GM12878 (cell line): Measurements from ENCODE around the gene FAHD1. TPM values are rescaled to one million over a fixed set of nuclear protein-coding genes. Genes with fewer than 3 reads are reported as not detected.
"Not testable (repeated sequence)": the region's sequence is repeated elsewhere in the genome, so short reads cannot be mapped to it uniquely, and the experiment has no call there.

Experiments
- ATAC-seq: fragments of 200-7000 bp; cut with Tn5 transposase; 3 replicates; pipeline ENCODE4 v1.9.1; 2020; ENCODE audit warnings: mild to moderate bottlenecking, moderate library complexity
- BruUV-seq: library from RNA; stranded (reverse); fragments of 400-500 nt; replicated peaks from 2 replicates; lab custom pipeline; 2021; lab: Mats Ljungman, UMichigan
- CTCF ChIA-PET: fragments of 300-600 bp; sonication (Branson Sonifier 250); formaldehyde crosslinking; extraction: SDS; loops from one replicate; lab custom pipeline; 2021; ENCODE audit warnings: inconsistent platforms; lab: Yijun Ruan, JAX
- POLR2A ChIA-PET: fragments of 350-600 bp; formaldehyde crosslinking; extraction: SDS; loops from one replicate; lab custom pipeline; 2021; ENCODE audit warnings: inconsistent platforms; lab: Charles Lee
- RAD21 ChIA-PET: fragments of 300-600 bp; sonication (Branson Sonifier 250); formaldehyde crosslinking; loops from one replicate; lab custom pipeline; 2023; ENCODE audit warnings: antibody characterized with exemption; ENCODE audit not compliant: unreplicated experiment; lab: Charles Lee
- SMC1A ChIA-PET: fragments of 300-600 bp; sonication (Branson Sonifier 250); formaldehyde crosslinking; loops from one replicate; lab custom pipeline; 2023; ENCODE audit not compliant: unreplicated experiment, uncharacterized antibody; lab: Charles Lee
- DNase-seq: peaks from one replicate; pipeline ENCODE4 v3.0.0-alpha.2; 2011; ENCODE audit warnings: low read depth, low spot score
- FAIRE-seq: peaks from 3 replicates; lab custom pipeline; 2011; peaks lifted over from hg19 to GRCh38; lab: Jason Lieb, UNC
- H2AFZ ChIP-seq: 2 replicates; pipeline ENCODE4 v1.6.0; 2011; ENCODE audit warnings: low read depth, low read length, control low read depth; ENCODE audit not compliant: control insufficient read depth
- H3K27ac ChIP-seq: 2 replicates; pipeline ENCODE4 v1.5.1; 2011; ENCODE audit warnings: control low read depth; ENCODE audit not compliant: control insufficient read depth, insufficient read depth
- H3K27me3 ChIP-seq, 2 experiments: replicated peaks in 1 of 2; 2 replicates each; pipeline versions ENCODE4 v1.6.0 to v1.6.1; 2011; ENCODE audit warnings: low read length in 1 of 2; ENCODE audit not compliant: control insufficient read depth in 2 of 2, insufficient read depth in 2 of 2
- H3K36me3 ChIP-seq, 2 experiments: 2 replicates each; pipeline ENCODE4 v1.5.1; 2011; ENCODE audit warnings: low read length in 1 of 2; ENCODE audit not compliant: control insufficient read depth in 2 of 2, insufficient read depth in 2 of 2
- H3K4me1 ChIP-seq: 2 replicates; pipeline ENCODE4 v1.6.1; 2011; ENCODE audit warnings: mild to moderate bottlenecking, low read length, moderate library complexity, mixed read lengths; ENCODE audit not compliant: control insufficient read depth, insufficient read depth
- H3K4me2 ChIP-seq: 2 replicates; pipeline ENCODE4 v1.6.0; 2011; ENCODE audit warnings: control low read depth; ENCODE audit not compliant: control insufficient read depth, insufficient read depth
- H3K4me3 ChIP-seq: fragments of 200-600 bp; sonication (generic); 2 replicates; pipeline ENCODE4 v1.5.1; 2016
- H3K79me2 ChIP-seq: 2 replicates; pipeline ENCODE4 v1.6.0; 2011; ENCODE audit warnings: low read length; ENCODE audit not compliant: control insufficient read depth, insufficient read depth
- H3K9ac ChIP-seq: 2 replicates; pipeline ENCODE4 v1.8.0; 2011; ENCODE audit warnings: low read length, control low read depth, mixed read lengths; ENCODE audit not compliant: control insufficient read depth, insufficient read depth
- H3K9me3 ChIP-seq: replicated peaks from 3 replicates; pipeline ENCODE4 v1.5.1; 2011; ENCODE audit warnings: mild to moderate bottlenecking, low read length; ENCODE audit not compliant: control insufficient read depth, insufficient read depth
- H4K20me1 ChIP-seq: 2 replicates; pipeline ENCODE4 v1.6.0; 2011; ENCODE audit not compliant: control insufficient read depth, insufficient read depth
- EGR1 ChIP-seq, 2 experiments: IDR thresholded peaks; 1 replicate in 1 of 2; 2 replicates in 1 of 2; pipeline ENCODE4 v1.6.1; 2011 to 2012; ENCODE audit warnings: low read depth in 2 of 2, low read length in 2 of 2, borderline replicate concordance in 1 of 2, mild to moderate bottlenecking in 1 of 2, moderate library complexity in 1 of 2
- IRF5 ChIP-seq: fragments of 450-650 bp; IDR thresholded peaks from 2 replicates; pipeline ENCODE4 v1.6.1; 2017; ENCODE audit warnings: borderline replicate concordance
- MYB ChIP-seq: fragments of 150-350 bp; IDR thresholded peaks from 2 replicates; pipeline ENCODE4 v1.6.1; 2014; ENCODE audit warnings: mild to moderate bottlenecking, low read depth, low read length, borderline replicate concordance
- NKRF ChIP-seq: fragments of 450-650 bp; conservative IDR thresholded peaks from 2 replicates; pipeline ENCODE4 v1.6.1; 2017; ENCODE audit warnings: mild to moderate bottlenecking, moderate library complexity
- PAX5 ChIP-seq: IDR thresholded peaks from 2 replicates; pipeline ENCODE4 v1.6.1; 2011; ENCODE audit warnings: low read depth, low read length, borderline replicate concordance
- RUNX3 ChIP-seq: IDR thresholded peaks from 2 replicates; pipeline ENCODE4 v1.6.1; 2012; ENCODE audit warnings: low read length, inconsistent platforms
- SREBF2 ChIP-seq: IDR thresholded peaks from 2 replicates; pipeline ENCODE4 v1.6.1; 2012; ENCODE audit warnings: mild to moderate bottlenecking, low read length
- ZNF622 ChIP-seq: fragments of 450-650 bp; IDR thresholded peaks from 2 replicates; pipeline ENCODE4 v1.6.1; 2017; ENCODE audit warnings: mild to moderate bottlenecking, inconsistent platforms
- whole genome bisulfite sequencing: methylation state at CpG from one replicate; pipeline ENCODE4 v1.1.6; 2016; ENCODE audit warnings: low lambda C conversion rate; ENCODE audit not compliant: insufficient replicate concordance, insufficient coverage; ENCODE audit errors: missing lambda C conversion rate; 5-methylcytosine and 5-hydroxymethylcytosine counted together
- in situ Hi-C: fragments of 300-500 bp; cut with MboI; formaldehyde crosslinking; loops from 9 replicates; pipeline ENCODE4 v1.14.3; 2018; ENCODE audit warnings: mixed read lengths
- intact Hi-C: fragments of 100-400 bp; cut with micrococcal nuclease; formaldehyde crosslinking; loops from one replicate; pipeline ENCODE4 v1.14.2; 2022; ENCODE audit not compliant: unreplicated experiment
- polyA plus RNA-seq, 11 experiments: library from polyadenylated mRNA; depleted of rRNA in 4 of 11; unstranded in 6 of 11; stranded (reverse) in 5 of 11; fragments of >200 nt; fragmentation: Nextera tagmentation in 4 of 11; fragmentation: Illumina TruSeq in 1 of 11; extraction: Ambion mirVana in 4 of 11; extraction: Trizol in 1 of 11; gene quantifications; 1 replicate in 1 of 11; 2 replicates in 10 of 11; pipeline versions ENCODE4 v1.2.1 to v1.2.3, GENCODE V29; 2011 to 2016; ENCODE audit warnings: inconsistent platforms in 2 of 11, missing spikeins in 2 of 11, low read depth in 1 of 11
- total RNA-seq, 4 experiments: library from RNA; depleted of rRNA in 3 of 4; stranded (reverse); fragments of >200 nt in 3 of 4; fragmentation: Illumina TruSeq in 1 of 4; extraction: Trizol in 1 of 4; gene quantifications; 2 replicates each; pipeline versions ENCODE4 v1.2.1 to v1.2.3, GENCODE V29; 2013 to 2021

Gene FAHD1
- total and polyA plus RNA-seq, 10 of the 15 experiments (the other 5 are each of a cell fraction or from before 2014, with no cell fraction given) = 4.3 to 43.0 (median 18.8) TPM

GRCh38 chr16:1799263-1799662 is 27.7 kb upstream of the FAHD1 start:
- H3K27ac ChIP-seq, H3K36me3 ChIP-seq, FAIRE-seq, H3K79me2 ChIP-seq, H3K4me2 ChIP-seq, ATAC-seq, intact Hi-C loops, CTCF ChIA-PET, in situ Hi-C loops, H4K20me1 ChIP-seq, POLR2A ChIA-PET, BruUV-seq, RAD21 ChIA-PET, H3K9ac ChIP-seq, H3K4me3 ChIP-seq, SMC1A ChIA-PET, H3K9me3 ChIP-seq, DNase-seq, H2AFZ ChIP-seq, H3K27me3 ChIP-seq, H3K4me1 ChIP-seq: not testable (repeated sequence)
- 71% methylated on average over 5 of the region's 5 CpGs for WGBS

GRCh38 chr16:1800701-1801100 is 26.3 kb upstream of the FAHD1 start:
- FAIRE-seq = no peak
- TF ChIP-seq PAX5 = no peak
- TF ChIP-seq ZNF622 = no peak
- no peak for TF ChIP-seq SREBF2
- TF ChIP-seq EGR1 (IDR thresholded peaks at IDR 0.05; ENCODE audit: borderline replicate concordance in 1 of 2, low read depth in 2 of 2, low read length in 2 of 2) = no peak
- no peak for TF ChIP-seq IRF5
- TF ChIP-seq RUNX3 = no peak
- TF ChIP-seq NKRF = no peak
- TF ChIP-seq MYB = no peak
- TF ChIP-seq, all 136 proteins: peak for 0
- Histone ChIP-seq H3K27me3 (no peaks in the 10 kb centered on the region), H3K4me2 (no peak overlapping the region), H3K79me2 (no peaks in the 10 kb centered on the region), H3K36me3 (no peaks in the 10 kb centered on the region), H3K9me3 (peaks cover 2% of the 10 kb centered on the region; the same call in 1 of the 3 replicates), H3K27ac (no peak overlapping the region), H3K4me1 (no peaks in the 10 kb centered on the region), H3K4me3 (no peak overlapping the region), H2AFZ (no peak overlapping the region), H4K20me1 (no peaks in the 10 kb centered on the region), H3K9ac (no peak overlapping the region)
- no peak for DNase-seq
- no peak for ATAC-seq
- no TSS peak for BruUV-seq
- CTCF ChIA-PET = no interaction called here
- RAD21 ChIA-PET = no interaction called here
- in situ Hi-C loops = no loop called here
- intact Hi-C loops = no loop called here
- SMC1A ChIA-PET = no interaction called here
- POLR2A ChIA-PET = no interaction called here
- WGBS = 76% methylated on average over 10 of the region's 10 CpGs
